ENCODE data around the gene TAC3.

DNA sequence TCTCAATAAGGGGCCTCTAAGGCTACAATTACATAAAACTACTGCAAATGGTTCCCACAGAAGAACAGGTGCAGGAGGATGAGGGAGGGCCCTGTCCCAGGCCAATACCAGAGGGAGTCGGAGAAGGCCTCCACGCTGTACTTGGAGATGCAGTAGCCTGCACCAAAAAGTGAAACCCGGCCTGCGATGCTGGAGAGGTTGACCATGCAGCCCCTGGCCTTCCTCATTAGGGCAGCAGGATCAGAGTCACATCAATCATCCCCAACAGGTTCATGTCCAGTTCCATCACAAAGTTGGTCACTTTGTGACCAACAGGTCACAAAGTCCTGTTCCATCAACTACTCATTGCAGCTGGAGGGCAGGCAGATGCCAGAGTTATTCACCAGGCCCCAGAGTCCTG is 32.9 kb downstream of the TAC3 start:
- TF ChIP-seq POLR2A (IDR thresholded peaks at IDR 0.05), result no peak
- TF ChIP-seq, protein P1, sequence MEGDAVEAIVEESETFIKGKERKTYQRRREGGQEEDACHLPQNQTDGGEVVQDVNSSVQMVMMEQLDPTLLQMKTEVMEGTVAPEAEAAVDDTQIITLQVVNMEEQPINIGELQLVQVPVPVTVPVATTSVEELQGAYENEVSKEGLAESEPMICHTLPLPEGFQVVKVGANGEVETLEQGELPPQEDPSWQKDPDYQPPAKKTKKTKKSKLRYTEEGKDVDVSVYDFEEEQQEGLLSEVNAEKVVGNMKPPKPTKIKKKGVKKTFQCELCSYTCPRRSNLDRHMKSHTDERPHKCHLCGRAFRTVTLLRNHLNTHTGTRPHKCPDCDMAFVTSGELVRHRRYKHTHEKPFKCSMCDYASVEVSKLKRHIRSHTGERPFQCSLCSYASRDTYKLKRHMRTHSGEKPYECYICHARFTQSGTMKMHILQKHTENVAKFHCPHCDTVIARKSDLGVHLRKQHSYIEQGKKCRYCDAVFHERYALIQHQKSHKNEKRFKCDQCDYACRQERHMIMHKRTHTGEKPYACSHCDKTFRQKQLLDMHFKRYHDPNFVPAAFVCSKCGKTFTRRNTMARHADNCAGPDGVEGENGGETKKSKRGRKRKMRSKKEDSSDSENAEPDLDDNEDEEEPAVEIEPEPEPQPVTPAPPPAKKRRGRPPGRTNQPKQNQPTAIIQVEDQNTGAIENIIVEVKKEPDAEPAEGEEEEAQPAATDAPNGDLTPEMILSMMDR (IDR thresholded peaks at IDR 0.05), result no peak
- no peak for TF ChIP-seq EP300 (IDR thresholded peaks at IDR 0.05)

Measured in ovary (tissue), 3 donors.